ENCODE measurements around the gene BMP4.
"Not testable (repeated sequence)": the region's sequence is repeated elsewhere in the genome, so short reads cannot be mapped to it uniquely, and the experiment has no call there.

The BMP4 gene

GRCh38 chr14:53956427-53957201 is at the start of gene BMP4:
BMP4 (minus strand) TSS chr14:53956825; CDS start chr14:53952222, 4,603 bp downstream.
- no peak for DNase-seq (ENCODE audit: low spot score)

GRCh38 chr14:54003064-54003463 is 46.4 kb upstream of the BMP4 start:
- no peak for DNase-seq (ENCODE audit: low spot score)

GRCh38 chr14:54002653-54003052 is 46.0 kb upstream of the BMP4 start:
- no peak for DNase-seq (ENCODE audit: low spot score)

- no peak for DNase-seq (ENCODE audit: low spot score)
Observed at GRCh38 chr14:54001189-54001878, 44.7 kb upstream of the BMP4 start.

- no peak for DNase-seq (ENCODE audit: low spot score)
Observed at GRCh38 chr14:54000341-54000811, 43.8 kb upstream of the BMP4 start.

GRCh38 chr14:53999061-53999488 is 42.5 kb upstream of the BMP4 start:
- DNase-seq (ENCODE audit: low spot score) = no peak

- no peak for DNase-seq (ENCODE audit: low spot score)
Observed at GRCh38 chr14:53996041-53996440, 39.4 kb upstream of the BMP4 start.

- no peak for DNase-seq (ENCODE audit: low spot score)
Observed at GRCh38 chr14:53993920-53994607, 37.4 kb upstream of the BMP4 start.

GRCh38 chr14:53990978-53991377 is 34.4 kb upstream of the BMP4 start:
- no peak for DNase-seq (ENCODE audit: low spot score)

GRCh38 chr14:53986718-53987117 is 30.1 kb upstream of the BMP4 start:
- not testable (repeated sequence) for DNase-seq (ENCODE audit: low spot score)

GRCh38 chr14:53984958-53985357 is 28.3 kb upstream of the BMP4 start:
- DNase-seq (ENCODE audit: low spot score) = not testable (repeated sequence)

GRCh38 chr14:53983112-53983511 is 26.5 kb upstream of the BMP4 start:
- DNase-seq (ENCODE audit: low spot score) = no peak

GRCh38 chr14:53982546-53982945 is 25.9 kb upstream of the BMP4 start:
- no peak for DNase-seq (ENCODE audit: low spot score)

- DNase-seq (ENCODE audit: low spot score) = no peak
Observed at GRCh38 chr14:53979747-53980642, 23.4 kb upstream of the BMP4 start.

- no peak for DNase-seq (ENCODE audit: low spot score)
Observed at GRCh38 chr14:53979113-53979681, 22.6 kb upstream of the BMP4 start.

GRCh38 chr14:53978194-53978593 is 21.6 kb upstream of the BMP4 start:
- DNase-seq (ENCODE audit: low spot score) = no peak

GRCh38 chr14:53975444-53975843 is 18.8 kb upstream of the BMP4 start:
- DNase-seq (ENCODE audit: low spot score) = no peak

- no peak for DNase-seq (ENCODE audit: low spot score)
Observed at GRCh38 chr14:53971521-53971920, 14.9 kb upstream of the BMP4 start.

- DNase-seq (ENCODE audit: low spot score) = no peak
Observed at GRCh38 chr14:53969326-53969725, 12.7 kb upstream of the BMP4 start.

- DNase-seq (ENCODE audit: low spot score) = no peak
Observed at GRCh38 chr14:53968726-53969125, 12.1 kb upstream of the BMP4 start.

- DNase-seq (ENCODE audit: low spot score) = no peak
Observed at GRCh38 chr14:53967606-53968005, 11.0 kb upstream of the BMP4 start.
